ENCODE data around the gene ALDH1L2. TPM values are rescaled to one million over a fixed set of nuclear protein-coding genes. Genes with fewer than 3 reads are reported as not detected.
A peak's percentile ranks its signal among the peaks of the same experiment; 100 is the strongest.

ALDH1L2 gene
- total RNA-seq, 2 donors from 2014 or later: 0.35 to 2.8 TPM

DNA sequence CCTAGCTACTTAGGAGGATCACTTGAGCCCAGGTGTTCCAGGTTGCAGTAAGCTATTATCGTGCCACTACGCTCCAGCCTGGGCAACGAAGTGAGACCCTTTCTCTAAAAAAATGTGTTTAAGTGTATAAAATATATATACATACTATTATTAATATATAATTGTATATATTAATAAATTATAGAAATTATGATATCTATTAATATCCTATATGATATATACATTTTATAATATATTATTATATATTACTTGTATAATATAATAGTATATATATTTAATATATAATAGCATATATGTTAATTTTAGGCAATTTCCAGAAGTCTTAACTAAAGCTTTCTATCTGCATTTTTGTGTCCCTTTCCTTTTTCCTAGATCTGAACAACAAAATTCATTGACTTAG is 12.3 kb downstream of the ALDH1L2 start:
- no peaks in the 10 kb centered on the region for H3K4me1 Mint-ChIP-seq
- H3K27ac Mint-ChIP-seq: no peak overlapping the region
- ATAC-seq (replicated peaks): no peak
- H3K27me3 Mint-ChIP-seq: peaks cover 4% of the 10 kb centered on the region
- H3K36me3 Mint-ChIP-seq (ENCODE audit: low read depth): no peaks in the 10 kb centered on the region
- no peaks in the 10 kb centered on the region for H3K9me3 Mint-ChIP-seq
- no peak overlapping the region for H3K4me3 Mint-ChIP-seq

DNA sequence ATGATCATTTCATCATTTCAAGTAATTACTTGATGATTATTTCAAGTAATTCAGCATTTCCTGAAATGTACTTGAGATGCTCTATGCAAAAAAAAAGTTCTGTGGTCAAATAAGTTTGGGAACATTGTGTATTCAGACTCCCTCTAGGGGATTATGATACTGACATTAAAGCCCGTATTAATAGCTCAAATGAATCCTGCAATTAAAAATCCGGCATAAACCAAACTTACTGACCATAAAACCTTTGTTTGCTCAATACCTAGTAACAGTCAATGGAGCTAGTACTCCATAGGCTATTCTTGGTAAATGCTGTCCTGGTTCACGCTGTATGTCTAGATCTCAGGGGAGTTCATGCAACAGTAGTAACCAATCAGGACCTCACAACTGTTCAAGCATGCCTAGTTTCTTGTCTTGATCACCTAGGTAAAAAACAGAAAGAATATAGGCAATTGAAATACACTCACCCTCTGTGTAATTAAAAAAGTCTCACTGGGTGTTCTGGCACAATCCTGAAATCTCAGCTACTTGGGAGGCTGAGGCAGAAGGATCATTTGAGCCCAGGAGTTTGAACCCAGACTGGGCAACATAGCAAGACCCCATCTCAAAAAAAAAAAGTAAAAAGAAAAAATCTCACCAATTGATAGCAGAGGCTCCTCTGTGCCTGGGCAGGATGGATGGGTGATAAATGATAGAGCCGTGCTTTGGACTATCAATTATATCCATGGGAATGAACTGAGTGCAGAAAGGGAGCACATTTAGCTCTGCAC is 14.1 kb downstream of the ALDH1L2 start:
- Mint-ChIP-seq H3K9me3 (no peaks in the 10 kb centered on the region), H3K27ac (no peak overlapping the region), H3K4me1 (no peaks in the 10 kb centered on the region), H3K36me3 (ENCODE audit: low read depth) (no peaks in the 10 kb centered on the region), H3K27me3 (peaks cover 10% of the 10 kb centered on the region), H3K4me3 (no peak overlapping the region)
- no peak for ATAC-seq (replicated peaks)

DNA sequence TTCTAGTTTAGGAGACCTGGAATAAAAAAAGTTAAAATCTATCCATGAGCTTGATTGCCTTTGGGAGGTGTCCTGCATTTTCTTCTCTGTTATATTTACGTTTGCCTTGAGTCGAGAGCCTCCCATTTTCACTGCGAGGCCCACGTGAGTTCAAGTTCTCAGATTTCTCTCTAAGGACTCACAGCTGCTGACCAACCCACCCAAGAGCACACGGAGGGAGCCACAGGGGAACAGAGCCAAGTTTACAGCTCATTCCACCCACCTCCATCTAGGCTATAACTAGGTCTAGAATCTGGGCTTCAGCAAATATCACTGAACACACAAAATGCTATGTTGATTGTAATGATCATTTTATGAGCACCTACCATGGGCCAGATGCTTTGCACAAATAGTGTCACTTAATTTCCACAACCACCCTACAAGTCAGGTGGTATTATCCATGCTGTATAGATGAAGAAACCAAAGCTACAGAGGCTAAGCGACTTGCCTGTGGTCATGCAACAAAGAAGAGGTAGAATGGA is 16.7 kb downstream of the ALDH1L2 start:
- Mint-ChIP-seq H3K4me3 (no peak overlapping the region), H3K4me1 (no peaks in the 10 kb centered on the region), H3K9me3 (no peaks in the 10 kb centered on the region), H3K36me3 (ENCODE audit: low read depth) (no peaks in the 10 kb centered on the region), H3K27ac (no peak overlapping the region), H3K27me3 (peaks cover 10% of the 10 kb centered on the region)
- no peak for ATAC-seq (replicated peaks)

DNA sequence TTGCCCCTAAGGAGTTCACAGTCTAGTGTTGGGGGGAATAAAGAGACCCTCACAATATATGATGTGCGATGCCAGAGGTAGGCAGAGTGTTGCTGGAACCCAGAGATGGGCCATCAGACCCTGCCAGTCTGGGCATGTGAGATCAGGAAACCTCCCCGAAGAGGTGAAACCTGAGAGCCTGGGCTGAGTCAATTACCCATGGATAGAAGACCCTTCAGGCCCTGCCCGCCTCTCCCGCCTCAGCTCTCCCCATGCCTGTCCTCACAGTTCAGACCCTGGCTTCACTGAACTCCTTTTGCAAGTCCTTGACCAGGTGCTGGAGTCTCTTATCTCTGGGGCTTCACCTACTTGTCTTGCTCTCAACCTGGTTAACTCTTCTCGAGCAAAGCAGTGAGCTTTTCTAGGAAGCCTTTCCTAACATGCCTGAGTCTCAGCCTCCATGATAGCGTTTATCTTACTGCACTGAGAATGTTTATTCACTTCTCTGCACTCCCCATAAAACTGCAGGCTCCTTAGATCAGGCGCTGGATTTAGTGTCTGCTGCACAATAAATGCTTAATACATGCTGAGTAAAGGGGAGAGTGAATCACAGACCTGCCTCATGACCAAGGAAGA is 19.6 kb downstream of the ALDH1L2 start:
- Mint-ChIP-seq H3K27me3 (peaks cover 5% of the 10 kb centered on the region), H3K4me3 (no peak overlapping the region)

DNA sequence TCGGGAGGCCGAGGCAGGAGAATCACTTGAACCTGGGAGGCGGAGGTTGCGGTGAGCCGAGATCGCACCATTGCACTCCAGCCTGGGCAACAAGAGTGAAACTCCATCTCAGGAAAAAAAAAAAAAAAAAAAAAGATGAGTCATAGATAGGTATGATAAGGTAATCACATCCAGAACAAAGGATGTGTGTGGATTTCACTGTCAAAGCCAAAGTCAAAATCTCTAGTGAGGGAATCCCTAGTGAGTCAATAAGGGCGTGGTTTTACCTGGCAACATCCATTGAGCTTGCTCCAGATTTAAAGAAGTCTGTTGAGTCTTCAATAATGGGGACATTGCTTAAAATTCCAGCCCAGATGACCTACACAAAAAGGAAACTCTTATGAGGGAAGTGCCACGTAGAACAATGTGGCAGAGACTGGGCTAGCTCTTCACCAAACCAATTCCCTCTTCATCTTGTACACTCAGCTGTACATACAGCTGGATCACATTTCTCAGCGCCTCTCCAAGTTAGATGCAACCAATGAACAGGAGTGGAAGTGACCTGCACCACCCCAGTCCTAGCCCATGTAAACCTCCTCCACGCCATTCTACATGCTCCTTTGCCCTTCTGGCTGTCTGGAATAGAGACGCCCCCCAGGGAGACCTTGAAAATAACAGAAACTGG is 23.4 kb downstream of the ALDH1L2 start:
- H3K27ac Mint-ChIP-seq: no peak overlapping the region
- ATAC-seq (replicated peaks): no peak
- H3K27me3 Mint-ChIP-seq: peaks cover 6% of the 10 kb centered on the region
- H3K36me3 Mint-ChIP-seq (ENCODE audit: low read depth): no peaks in the 10 kb centered on the region
- peaks cover 3% of the 10 kb centered on the region for H3K9me3 Mint-ChIP-seq
- peaks cover 5% of the 10 kb centered on the region for H3K4me1 Mint-ChIP-seq
- no peak overlapping the region for H3K4me3 Mint-ChIP-seq

More for the DNA sequence above, 19.6 kb downstream of the ALDH1L2 start:
- Mint-ChIP-seq H3K4me1 (no peaks in the 10 kb centered on the region), H3K9me3 (no peaks in the 10 kb centered on the region), H3K36me3 (ENCODE audit: low read depth) (no peaks in the 10 kb centered on the region), H3K27ac (no peak overlapping the region)
- no peak for ATAC-seq (replicated peaks)

DNA sequence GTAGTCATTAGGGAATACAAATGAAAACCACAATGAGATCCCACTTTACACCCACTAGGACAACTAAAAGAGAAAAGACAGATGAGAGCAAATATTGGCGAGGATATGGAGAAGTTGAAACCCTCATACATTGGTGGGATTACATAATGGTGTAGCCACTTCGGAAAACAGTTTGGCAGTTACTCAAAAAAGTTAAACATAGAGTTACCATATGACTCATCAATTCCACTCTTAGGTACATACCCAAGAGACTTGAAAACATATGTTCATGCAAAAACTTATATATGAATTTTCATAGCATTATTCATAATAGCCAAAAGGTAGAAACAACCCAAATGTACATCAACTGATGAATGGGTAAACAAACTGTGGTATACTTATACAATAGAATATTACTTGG is 27.1 kb downstream of the ALDH1L2 start:
- H3K9me3 Mint-ChIP-seq: peaks cover 14% of the 10 kb centered on the region
- peaks cover 13% of the 10 kb centered on the region for H3K27me3 Mint-ChIP-seq
- ATAC-seq (replicated peaks): peak; percentile 82
- no peaks in the 10 kb centered on the region for H3K36me3 Mint-ChIP-seq (ENCODE audit: low read depth)
- peak overlapping the region; percentile 34 for H3K27ac Mint-ChIP-seq
- H3K4me3 Mint-ChIP-seq: no peak overlapping the region
- H3K4me1 Mint-ChIP-seq: peaks cover 11% of the 10 kb centered on the region

DNA sequence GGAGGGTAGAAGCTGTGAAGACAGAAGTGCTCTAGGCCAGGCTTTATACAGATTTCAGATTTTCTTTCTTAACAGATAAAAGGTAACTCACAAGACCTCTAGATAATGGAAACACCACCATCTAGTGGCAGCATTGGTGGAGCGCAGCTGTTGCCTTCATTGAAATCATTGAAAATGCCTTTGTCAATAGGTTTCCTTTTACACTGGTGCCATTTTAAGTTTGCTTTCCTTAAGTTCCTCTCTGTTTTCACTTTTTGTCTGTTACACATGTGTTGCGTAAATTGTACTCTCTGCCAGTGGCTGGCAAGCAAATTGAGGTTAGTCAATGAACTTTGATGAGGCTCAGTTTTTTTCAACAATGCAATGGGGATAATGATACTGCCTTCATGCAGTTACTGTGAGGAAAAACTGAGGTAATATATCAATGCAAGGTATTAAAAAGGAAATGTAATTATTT is 31.1 kb downstream of the ALDH1L2 start:
- peak; percentile 69 for ATAC-seq (replicated peaks)
- Mint-ChIP-seq H3K36me3 (ENCODE audit: low read depth) (no peaks in the 10 kb centered on the region), H3K9me3 (peaks cover 14% of the 10 kb centered on the region), H3K27me3 (peaks cover 13% of the 10 kb centered on the region), H3K4me1 (peaks cover 11% of the 10 kb centered on the region), H3K27ac (no peak overlapping the region), H3K4me3 (no peak overlapping the region)

DNA sequence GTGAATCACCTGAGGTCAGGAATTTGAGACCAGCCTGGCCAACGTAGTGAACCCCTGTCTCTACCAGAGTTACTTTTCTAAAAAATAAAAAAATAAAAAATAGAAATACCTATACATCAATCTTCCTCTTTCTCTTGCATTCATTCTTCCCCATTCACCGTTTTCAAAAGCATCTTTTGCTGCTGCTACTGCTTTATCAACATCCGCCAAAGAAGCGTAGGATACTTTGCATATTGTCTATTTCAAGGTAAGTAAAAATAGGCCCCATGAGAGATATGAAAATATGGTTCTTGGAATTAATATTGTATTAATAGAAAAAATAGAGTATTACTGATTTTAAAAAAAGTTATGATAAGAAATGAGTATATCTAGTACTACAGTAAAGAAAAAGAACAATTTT is 32.3 kb downstream of the ALDH1L2 start:
- H3K27me3 Mint-ChIP-seq: peaks cover 10% of the 10 kb centered on the region
- no peak for ATAC-seq (replicated peaks)

DNA sequence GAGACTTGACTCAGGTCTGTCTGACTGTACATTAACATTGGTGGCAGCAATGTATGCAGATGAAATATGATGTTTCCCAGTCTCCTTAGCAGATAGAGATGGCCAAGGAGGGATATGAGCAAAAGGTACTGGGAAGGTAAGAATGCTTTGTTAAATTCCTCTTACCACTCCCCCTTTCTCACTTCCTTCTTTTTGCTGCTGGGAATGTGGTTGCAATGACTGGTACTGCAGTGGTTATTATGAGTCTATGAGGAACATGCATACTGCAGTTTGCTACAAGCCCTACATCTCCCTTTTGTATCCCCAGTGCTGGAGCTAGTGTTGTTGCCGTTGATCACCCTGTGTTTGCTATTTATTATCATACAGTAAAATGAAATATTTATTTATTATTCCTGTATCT is 35.9 kb downstream of the ALDH1L2 start:
- ATAC-seq (replicated peaks): no peak
- no peaks in the 10 kb centered on the region for H3K27me3 Mint-ChIP-seq
- H3K36me3 Mint-ChIP-seq (ENCODE audit: low read depth): no peaks in the 10 kb centered on the region
- no peak overlapping the region for H3K27ac Mint-ChIP-seq
- no peak overlapping the region for H3K4me3 Mint-ChIP-seq
- H3K4me1 Mint-ChIP-seq: peaks cover 5% of the 10 kb centered on the region
- H3K9me3 Mint-ChIP-seq: peaks cover 4% of the 10 kb centered on the region

More for the DNA sequence above, 32.3 kb downstream of the ALDH1L2 start:
- Mint-ChIP-seq H3K27ac (no peak overlapping the region), H3K36me3 (ENCODE audit: low read depth) (no peaks in the 10 kb centered on the region), H3K4me3 (no peak overlapping the region), H3K4me1 (peaks cover 8% of the 10 kb centered on the region), H3K9me3 (peaks cover 18% of the 10 kb centered on the region)

DNA sequence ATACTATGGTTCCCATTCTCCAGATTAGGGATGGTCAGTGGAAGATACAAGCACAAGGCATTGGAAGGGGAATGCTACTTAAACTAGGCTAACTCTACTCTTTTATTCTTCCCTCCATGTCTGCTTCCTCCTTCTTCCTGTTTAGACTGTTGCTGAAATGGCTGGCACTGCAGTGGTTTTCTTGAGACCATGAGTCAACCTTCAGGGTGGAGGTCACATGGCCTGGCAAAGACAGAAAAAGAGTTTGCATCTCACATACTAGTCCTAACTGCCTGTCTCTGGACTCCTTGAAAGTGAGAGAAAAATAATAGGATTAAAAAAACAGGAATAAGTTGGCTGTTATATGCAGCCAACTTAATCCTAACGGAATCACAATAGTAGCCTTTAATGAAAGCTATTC is 37.0 kb downstream of the ALDH1L2 start:
- Mint-ChIP-seq H3K27me3 (no peaks in the 10 kb centered on the region), H3K4me1 (no peaks in the 10 kb centered on the region), H3K9me3 (peaks cover 4% of the 10 kb centered on the region), H3K36me3 (ENCODE audit: low read depth) (no peaks in the 10 kb centered on the region), H3K4me3 (no peak overlapping the region), H3K27ac (no peak overlapping the region)
- peak; percentile 76 for ATAC-seq (replicated peaks)

DNA sequence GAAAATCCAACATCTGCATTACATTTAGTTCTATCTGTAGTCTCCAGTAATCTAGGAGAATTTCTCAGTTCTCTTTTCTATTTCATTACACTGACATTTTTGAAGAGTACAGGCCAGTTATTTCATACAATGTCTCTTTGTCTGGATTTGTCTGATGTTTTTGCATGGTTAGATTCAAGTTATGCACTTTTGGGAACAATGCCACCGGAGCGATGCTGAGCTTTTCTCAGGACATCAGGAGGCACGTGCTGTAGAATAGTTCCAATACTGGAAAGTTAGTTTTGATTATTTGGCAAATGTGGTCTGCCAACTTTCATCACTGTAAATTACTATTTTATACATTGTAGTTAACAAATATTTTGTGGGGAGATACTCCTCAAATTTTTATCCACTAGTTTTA is 43.1 kb downstream of the ALDH1L2 start:
- Mint-ChIP-seq H3K4me3 (no peak overlapping the region), H3K27ac (no peak overlapping the region), H3K27me3 (no peaks in the 10 kb centered on the region)

DNA sequence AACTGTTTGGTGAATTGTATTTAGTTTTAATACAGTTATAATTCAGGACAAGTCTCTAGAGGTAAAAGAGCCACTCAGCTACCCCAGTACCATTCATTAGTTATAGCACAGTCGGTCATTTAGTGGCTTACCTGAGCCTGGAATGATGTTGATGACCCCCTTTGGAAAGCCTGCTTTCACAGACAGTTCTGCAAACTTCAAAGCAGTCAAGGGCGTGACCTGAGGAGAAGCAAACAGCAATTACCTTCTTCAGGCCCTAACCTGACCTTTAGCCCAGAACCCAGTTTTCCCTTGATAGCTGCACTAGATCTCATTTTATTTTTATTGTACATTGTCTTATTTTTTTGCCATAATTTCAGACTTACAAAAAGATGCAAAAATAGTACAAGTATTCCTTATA is 43.8 kb downstream of the ALDH1L2 start:
- no peak for ATAC-seq (replicated peaks)
- H3K4me1 Mint-ChIP-seq: peaks cover 16% of the 10 kb centered on the region
- H3K27me3 Mint-ChIP-seq: no peaks in the 10 kb centered on the region
- no peaks in the 10 kb centered on the region for H3K9me3 Mint-ChIP-seq
- no peaks in the 10 kb centered on the region for H3K36me3 Mint-ChIP-seq (ENCODE audit: low read depth)
- H3K4me3 Mint-ChIP-seq: no peak overlapping the region
- no peak overlapping the region for H3K27ac Mint-ChIP-seq

More for the DNA sequence above, 43.1 kb downstream of the ALDH1L2 start:
- no peak for ATAC-seq (replicated peaks)
- Mint-ChIP-seq H3K9me3 (no peaks in the 10 kb centered on the region), H3K36me3 (ENCODE audit: low read depth) (no peaks in the 10 kb centered on the region), H3K4me1 (peaks cover 16% of the 10 kb centered on the region)

DNA sequence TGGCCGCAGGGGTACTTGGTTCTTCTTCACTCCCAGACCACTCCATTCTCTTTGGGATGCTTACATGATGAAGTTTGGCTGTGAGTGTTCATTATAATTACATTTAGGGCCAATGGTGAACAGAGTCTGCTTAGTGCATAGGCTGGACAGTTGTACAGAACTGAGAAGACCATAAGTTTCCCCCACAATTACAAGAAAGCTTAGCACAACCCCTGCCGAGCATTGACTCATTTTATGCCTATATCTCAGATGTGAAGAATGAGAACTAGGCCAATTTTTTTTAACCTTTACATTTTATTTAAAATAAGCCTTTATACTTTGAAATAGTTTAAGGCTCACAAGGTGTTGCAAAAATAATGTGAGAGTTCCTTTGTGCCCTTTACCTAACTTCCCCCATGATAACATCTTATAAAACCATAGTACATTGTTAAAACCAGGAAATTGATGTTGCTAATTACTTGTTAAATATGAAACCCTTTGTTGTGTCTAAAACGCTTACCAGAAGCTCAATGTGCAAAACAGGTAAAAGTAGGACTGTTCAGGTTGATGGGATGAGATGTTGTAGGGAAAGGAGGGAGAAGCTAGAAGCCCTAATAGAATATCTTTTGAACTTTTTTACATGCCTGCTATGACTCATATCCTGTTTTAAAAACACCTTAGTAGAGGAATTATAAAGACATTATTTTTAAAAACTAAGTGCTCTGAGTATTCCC is 47.2 kb downstream of the ALDH1L2 start:
- ATAC-seq (replicated peaks): peak; percentile 55
- Mint-ChIP-seq H3K4me3 (peak overlapping the region; percentile 51), H3K27ac (peak overlapping the region; percentile 71), H3K36me3 (ENCODE audit: low read depth) (no peaks in the 10 kb centered on the region), H3K4me1 (peaks cover 35% of the 10 kb centered on the region), H3K9me3 (peaks cover 3% of the 10 kb centered on the region), H3K27me3 (no peaks in the 10 kb centered on the region)

DNA sequence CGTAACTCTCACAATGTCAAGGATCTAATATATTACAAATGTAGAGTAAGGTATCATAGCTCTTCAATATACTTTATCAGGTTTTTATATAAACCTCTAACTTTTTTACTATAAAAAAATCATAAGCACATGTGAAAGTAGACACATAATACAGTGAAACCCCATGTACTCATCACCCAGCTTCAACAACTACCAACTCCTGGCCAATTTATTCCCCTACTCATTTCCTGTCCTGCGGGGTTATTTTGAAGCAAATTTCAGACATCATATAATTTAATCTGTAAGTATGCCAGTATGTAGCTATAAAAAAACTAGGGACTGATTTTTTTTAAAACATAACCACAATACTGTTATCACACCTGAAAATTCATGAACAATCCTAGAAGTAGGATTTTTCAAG is 50.4 kb downstream of the ALDH1L2 start:
- H3K27ac Mint-ChIP-seq: peak overlapping the region; percentile 82

More for the DNA sequence above, 50.4 kb downstream of the ALDH1L2 start:
- Mint-ChIP-seq H3K9me3 (peaks cover 3% of the 10 kb centered on the region), H3K4me1 (peaks cover 43% of the 10 kb centered on the region), H3K27me3 (no peaks in the 10 kb centered on the region), H3K36me3 (ENCODE audit: low read depth) (no peaks in the 10 kb centered on the region), H3K4me3 (peak overlapping the region; percentile 58)
- ATAC-seq (replicated peaks): peak; percentile 77

Data from activated T-helper 17 cell treated with anti-CD3 and anti-CD28 coated beads, Interleukin-2, amount 50 U/mL, for 72 hours (primary cell).